Measurements from ENCODE around the gene HSF5. TPM values are rescaled to one million over a fixed set of nuclear protein-coding genes. Genes with fewer than 3 reads are reported as not detected.
"Not testable (repeated sequence)": the region's sequence is repeated elsewhere in the genome, so short reads cannot be mapped to it uniquely, and the experiment has no call there.

Gene HSF5
- total RNA-seq, 1 donor from 2014 or later = 0.27 TPM

- DNase-seq (ENCODE audit: low spot score) (peak; percentile 100), ATAC-seq (peak; percentile 96)
- intact Hi-C loops (cut with DNase I) = no loop called here
Observed at GRCh38 chr17:58517928-58518609, 29.9 kb upstream of the HSF5 start.

DNA sequence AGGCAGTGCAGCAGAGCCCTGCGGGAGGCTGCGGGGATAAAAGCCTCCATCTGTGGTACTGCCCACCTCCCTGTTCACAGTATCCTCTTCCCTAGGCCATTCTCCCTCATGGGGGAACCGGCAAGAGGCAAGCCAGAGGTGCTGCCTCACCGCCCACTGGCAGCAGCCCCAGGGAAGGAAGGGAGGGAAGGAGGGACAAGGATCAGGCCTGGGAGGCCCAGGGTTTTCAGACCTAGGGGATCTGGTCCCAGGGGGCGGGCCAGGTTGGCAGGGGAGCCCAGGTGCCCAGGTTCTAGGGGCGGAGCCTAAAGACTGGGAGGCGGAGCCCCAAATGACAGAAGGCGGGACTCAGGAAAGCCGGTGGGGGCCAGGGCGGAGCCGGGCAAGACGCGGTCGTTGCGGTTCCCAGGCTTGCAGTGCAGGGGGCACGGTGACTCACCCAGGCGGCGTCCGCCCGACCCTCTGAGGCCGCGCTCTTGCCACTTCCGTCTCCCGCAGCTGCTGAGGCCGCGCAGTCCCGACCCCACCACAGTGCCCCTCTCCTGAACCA is 29.2 kb upstream of the HSF5 start:
- no peak for ATAC-seq

DNA sequence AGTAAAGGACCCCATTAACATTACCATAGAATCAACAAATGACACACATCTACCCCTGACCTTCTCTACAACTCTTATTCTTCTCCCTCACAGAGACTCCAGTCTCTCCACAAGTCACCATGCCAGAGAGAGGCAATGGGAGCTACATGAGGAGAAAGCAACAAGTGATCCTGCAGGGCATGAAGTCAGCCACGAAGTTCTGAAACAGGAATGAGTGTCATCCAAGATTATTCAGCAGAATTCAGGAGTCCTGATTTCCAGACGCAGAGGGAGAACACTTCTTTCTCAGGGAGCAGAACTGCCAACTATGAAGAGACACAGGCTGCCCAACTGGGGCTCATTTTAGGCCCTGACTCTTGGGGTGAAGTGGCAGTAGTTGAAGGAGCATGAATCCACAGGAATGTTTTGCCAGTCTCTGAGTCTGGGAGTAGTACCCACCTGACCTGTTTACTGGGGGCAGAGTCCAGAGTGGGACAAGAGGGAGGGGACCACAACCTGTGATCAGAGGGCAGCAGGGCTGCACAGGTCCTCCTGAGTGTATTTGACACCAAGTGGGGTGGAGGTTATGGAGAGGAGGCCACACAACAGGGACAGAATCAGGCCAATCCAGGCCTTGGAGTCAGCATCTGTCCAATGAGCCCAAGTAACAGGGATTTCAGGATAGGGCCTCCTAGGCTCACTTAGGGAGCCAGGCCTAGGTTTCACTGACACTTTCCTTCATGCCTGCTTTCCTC is 28.6 kb upstream of the HSF5 start:
- DNase-seq (ENCODE audit: low spot score) (no peak), ATAC-seq (no peak)
- intact Hi-C loops (cut with DNase I) = no loop called here

More for the DNA sequence above, 29.2 kb upstream of the HSF5 start:
- intact Hi-C loops (cut with DNase I) = no loop called here
- no peak for DNase-seq (ENCODE audit: low spot score)

GRCh38 chr17:58515286-58515685 is 27.1 kb upstream of the HSF5 start:
- intact Hi-C loops (cut with DNase I) = no loop called here
- DNase-seq (ENCODE audit: low spot score) (no peak), ATAC-seq (no peak)

DNA sequence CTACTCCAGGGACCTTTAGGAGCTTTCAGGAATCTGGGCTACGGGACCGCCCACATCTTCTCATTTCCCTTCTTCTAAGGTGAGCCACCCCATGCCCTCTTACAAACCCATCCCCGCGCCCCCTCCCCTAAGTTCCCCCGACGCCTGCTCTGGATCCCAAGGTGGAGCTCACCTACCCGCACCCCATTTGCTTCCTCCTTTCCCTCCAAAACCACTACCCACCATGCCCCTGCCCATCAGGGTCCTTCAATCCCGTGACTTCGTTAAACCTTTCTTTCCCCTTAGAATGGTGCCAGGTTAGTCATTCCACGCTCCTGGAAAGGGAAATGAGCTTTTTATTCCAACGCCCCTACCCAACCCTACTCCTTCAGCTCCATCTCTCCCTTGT is 26.6 kb upstream of the HSF5 start:
- DNase-seq (ENCODE audit: low spot score) = no peak
- intact Hi-C loops (cut with DNase I) = no loop called here
- ATAC-seq = no peak

DNA sequence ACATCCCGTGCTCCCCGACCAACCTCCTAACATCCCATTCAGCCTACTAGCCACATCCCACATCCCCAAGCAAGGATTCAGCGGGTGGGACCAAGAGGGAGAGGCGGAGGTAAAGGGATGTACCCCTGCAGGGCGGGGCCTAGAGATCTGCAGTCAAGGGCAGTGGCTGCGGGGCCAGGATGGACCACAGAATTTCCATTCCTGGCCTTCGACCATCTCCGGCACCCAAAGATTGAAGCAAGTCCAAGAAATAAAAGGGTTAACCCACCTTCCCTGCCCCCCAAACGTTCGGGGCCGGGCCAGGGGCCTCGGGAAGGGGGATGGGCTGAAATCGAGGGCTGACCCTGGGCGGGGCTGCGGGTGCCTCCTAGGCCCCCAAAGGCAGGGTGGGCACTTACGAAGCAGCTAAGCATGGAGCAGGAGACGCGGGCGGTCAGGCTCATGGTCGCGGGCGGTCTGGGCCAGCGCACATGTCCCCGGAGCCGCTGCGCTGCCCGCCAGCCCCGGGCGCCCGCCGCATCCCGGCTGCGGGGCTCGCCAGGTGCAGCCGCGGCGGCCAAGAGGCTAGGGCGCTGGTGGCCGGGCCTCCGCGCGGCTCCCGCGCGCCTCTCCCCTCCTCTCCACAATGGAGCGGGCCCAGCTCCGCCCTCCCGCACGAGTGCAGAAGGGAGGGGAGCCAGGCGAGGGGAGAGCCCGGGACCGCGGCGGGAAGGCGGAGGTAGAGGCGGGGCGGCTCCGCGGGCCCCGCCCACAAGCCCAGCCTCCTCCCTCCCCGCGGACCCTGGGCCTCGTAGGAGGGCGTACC is 26.0 kb upstream of the HSF5 start, which contains the start of gene MTMR4:
MTMR4 (minus strand) TSS at position 674 of the 805 bp plus-strand sequence; CDS start at position 443, 231 bp downstream.
- DNase-seq (ENCODE audit: low spot score) = peak; percentile 88
- ATAC-seq = peak; percentile 51
- intact Hi-C loops (cut with DNase I) = no loop called here

DNA sequence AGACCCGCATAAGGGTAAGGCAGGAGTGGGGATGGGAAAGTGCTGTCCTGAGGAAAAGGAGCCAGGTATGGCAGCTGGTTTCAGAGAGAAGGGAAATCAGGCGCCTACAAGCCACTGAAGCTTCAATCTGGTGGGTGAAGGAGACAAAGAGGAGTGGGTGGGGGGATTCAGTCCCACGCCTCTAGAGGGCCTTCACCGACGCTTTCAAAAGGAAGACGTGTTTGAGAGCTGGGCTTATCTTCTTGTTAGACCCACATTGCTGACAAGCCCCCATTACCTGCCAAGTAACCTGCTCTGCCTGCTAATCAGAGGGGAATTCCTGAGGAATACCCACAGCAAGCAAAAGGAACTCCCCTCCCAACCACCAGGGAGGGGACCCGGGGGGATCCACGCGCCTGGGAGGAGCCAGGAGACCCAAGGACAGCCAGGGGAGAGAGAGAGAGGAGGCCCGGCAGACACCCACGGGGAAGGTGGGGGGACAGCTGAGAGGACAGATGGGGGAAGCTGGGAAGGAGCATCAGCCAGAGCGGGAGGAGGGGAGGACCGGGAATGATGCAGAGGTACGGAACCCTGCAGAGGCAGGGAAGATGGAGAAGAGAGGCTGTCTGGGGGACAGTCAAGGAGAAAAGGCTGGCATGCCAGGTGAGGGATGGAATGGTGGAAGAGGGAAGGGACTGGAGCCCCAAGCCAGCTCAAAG is 25.2 kb upstream of the HSF5 start:
- DNase-seq (ENCODE audit: low spot score) (no peak), ATAC-seq (no peak)
- intact Hi-C loops (cut with DNase I) = no loop called here

DNA sequence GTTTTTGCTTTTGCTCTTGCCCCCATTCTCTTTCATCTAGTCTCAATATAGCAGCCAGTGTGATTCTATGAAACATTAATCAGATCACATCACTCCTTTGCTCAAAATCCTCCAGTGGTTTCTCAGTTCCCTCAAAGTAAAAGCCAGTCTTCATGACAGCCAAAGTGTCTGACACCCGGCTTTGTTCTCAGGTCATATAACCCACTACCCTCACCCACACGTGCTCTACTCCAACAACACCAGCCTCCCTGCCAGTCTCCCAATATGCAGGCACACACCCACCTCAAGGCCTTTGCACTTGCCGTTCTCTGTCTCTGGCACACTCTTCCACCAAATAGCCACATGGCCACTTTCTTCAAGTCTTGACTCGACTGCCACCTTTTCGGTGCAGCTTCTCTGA is 21.9 kb upstream of the HSF5 start:
- ATAC-seq = no peak
- intact Hi-C loops (cut with DNase I) = no loop called here
- no peak for DNase-seq (ENCODE audit: low spot score)

DNA sequence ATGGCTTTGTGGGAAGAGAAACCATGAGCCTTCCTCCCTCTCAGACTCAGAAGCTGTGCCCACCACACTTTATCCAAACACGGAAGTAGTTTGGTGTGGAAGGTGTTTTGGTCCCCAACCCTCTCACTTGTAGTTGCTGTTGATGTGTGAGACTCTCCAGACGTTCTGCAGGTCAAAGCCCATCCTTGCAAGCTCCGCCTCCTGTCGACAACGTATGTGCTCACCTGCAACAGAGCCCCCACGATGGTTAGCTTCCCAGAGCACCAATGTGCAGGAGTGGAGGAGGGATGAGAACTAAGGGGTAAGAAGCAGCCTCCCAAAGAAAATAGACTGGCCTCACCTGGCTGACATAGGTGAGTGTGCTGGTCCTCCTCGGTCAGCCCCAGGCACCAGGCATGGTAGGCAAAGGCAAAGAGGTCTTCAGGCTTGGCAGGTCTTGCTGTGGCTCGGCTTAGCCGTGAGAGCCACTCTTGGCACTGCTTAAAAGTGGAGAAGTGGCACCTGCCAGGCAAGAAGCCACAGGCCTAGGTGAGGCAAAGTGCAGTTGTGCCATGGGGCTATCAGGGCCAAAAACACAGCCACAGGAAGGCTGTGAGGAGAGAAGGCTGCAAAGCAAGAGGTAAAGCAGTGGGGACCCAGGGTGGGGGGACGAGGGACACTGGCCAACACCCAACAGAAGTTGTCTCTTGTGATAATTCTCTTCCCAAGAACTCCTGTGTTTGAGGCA is 20.3 kb upstream of the HSF5 start:
- ATAC-seq (no peak), DNase-seq (ENCODE audit: low spot score) (no peak)
- intact Hi-C loops (cut with DNase I) = no loop called here

- DNase-seq (ENCODE audit: low spot score) = no peak
- no peak for ATAC-seq
- intact Hi-C loops (cut with DNase I) = no loop called here
Observed at GRCh38 chr17:58507123-58507634, 19.0 kb upstream of the HSF5 start.

GRCh38 chr17:58506354-58507080 is 18.3 kb upstream of the HSF5 start:
- DNase-seq (ENCODE audit: low spot score) (no peak), ATAC-seq (no peak)
- intact Hi-C loops (cut with DNase I) = no loop called here

DNA sequence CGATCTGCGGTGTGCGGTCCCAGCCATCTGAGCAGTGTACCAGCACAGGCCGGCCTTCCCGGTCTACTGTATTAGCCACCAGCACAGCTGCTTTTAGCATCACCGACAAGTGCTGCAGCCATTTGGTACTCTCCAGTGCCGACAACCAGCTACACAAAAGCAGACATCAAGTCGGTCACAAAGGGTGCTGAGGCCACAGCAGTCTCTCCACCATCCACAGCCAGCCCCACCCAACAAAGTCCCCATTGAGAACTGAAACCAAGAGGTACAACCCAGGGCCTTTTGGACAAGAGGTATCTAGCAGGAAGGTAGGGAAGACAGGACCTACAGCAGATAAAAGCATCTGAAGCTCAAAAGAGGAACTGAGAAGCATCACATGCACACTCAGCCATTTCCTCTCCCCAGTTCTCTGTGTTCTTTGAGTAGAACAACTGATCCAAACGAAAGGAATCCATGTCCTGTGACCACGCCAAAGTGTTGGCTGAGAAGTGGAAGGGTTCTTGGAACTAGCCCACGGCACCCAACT is 16.7 kb upstream of the HSF5 start:
- intact Hi-C loops (cut with DNase I) = no loop called here
- peak; percentile 44 for ATAC-seq
- DNase-seq (ENCODE audit: low spot score) = no peak

GRCh38 chr17:58503866-58504265 is 15.7 kb upstream of the HSF5 start:
- DNase-seq (ENCODE audit: low spot score) (no peak), ATAC-seq (no peak)
- intact Hi-C loops (cut with DNase I) = no loop called here

GRCh38 chr17:58503134-58503533 is 14.9 kb upstream of the HSF5 start:
- intact Hi-C loops (cut with DNase I); ATAC-seq; DNase-seq (ENCODE audit: low spot score): not testable (repeated sequence)

- no peak for ATAC-seq
- intact Hi-C loops (cut with DNase I) = no loop called here
Observed at GRCh38 chr17:58501451-58501850, 13.2 kb upstream of the HSF5 start.

GRCh38 chr17:58498177-58498828 is 10.1 kb upstream of the HSF5 start:
- intact Hi-C loops (cut with DNase I) = no loop called here
- ATAC-seq (no peak), DNase-seq (ENCODE audit: low spot score) (no peak)

More at GRCh38 chr17:58501451-58501850, 13.2 kb upstream of the HSF5 start:
- no peak for DNase-seq (ENCODE audit: low spot score)

DNA sequence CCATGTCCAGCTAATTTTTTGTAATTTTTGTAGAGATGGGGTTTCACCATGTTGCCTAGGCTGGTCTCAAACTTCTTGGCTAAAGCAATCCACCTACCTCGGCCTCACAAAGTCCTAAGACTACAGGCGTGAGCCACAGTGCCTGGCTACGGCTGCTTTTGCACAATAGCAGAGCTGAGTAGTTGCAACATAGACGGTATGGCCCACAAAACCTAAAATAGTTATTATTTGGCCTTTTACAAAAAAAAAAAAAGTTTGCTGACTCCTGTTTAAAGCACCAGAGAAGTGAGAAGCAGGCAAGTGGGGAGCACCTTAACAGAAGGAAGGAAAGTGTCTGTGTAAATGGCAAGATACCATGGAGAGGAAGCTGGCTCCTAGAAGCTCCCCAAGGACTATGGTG is 5.3 kb upstream of the HSF5 start:
- intact Hi-C loops (cut with DNase I) = no loop called here
- ATAC-seq (no peak), DNase-seq (ENCODE audit: low spot score) (no peak)

Data from sciatic nerve (tissue), 2 donors.